Body of pancreas (tissue), 4 donors: ENCODE measurements around the gene TMEM132C. TPM values are rescaled to one million over a fixed set of nuclear protein-coding genes. Genes with fewer than 3 reads are reported as not detected.
"Not testable (repeated sequence)": the region's sequence is repeated elsewhere in the genome, so short reads cannot be mapped to it uniquely, and the experiment has no call there.

Experiments used
- ATAC-seq: fragments of 150-250 bp; one replicate; pipeline ENCODE4 v1.9.1; 2016
- DNase-seq, 4 donors: peaks; one replicate each; pipeline ENCODE4 v3.0.0-alpha.2; 2019
- H3K27ac ChIP-seq, 4 donors: fragments of 200-600 bp; sonication (generic); 1 replicate in 3 of 4; 2 replicates in 1 of 4; pipeline versions ENCODE4 v1.5.1 to v1.6.1; 2016 to 2019; ENCODE audit warnings: mild to moderate bottlenecking in 1 of 4, mixed read lengths in 1 of 4, moderate library complexity in 1 of 4
- H3K27me3 ChIP-seq, 2 donors: fragments of 200-600 bp; sonication (generic); one replicate each; pipeline ENCODE4 v1.6.0; 2016; ENCODE audit warnings: mild to moderate bottlenecking in 1 of 2
- H3K36me3 ChIP-seq, 2 donors: fragments of 200-600 bp; sonication (generic); replicated peaks in 1 of 2; 2 replicates each; pipeline ENCODE4 v1.5.1; 2016; ENCODE audit warnings: low read depth in 2 of 2; ENCODE audit not compliant: insufficient read depth in 1 of 2
- H3K4me1 ChIP-seq: fragments of 200-600 bp; sonication (generic); one replicate; pipeline ENCODE4 v1.6.0; 2016
- H3K4me3 ChIP-seq, 2 donors: fragments of 200-600 bp; sonication (generic); 1 replicate in 1 of 2; 2 replicates in 1 of 2; pipeline ENCODE4 v1.5.1; 2016 to 2019
- H3K9me3 ChIP-seq, 3 donors: fragments of 200-600 bp; sonication (generic); 1 replicate in 2 of 3; 2 replicates in 1 of 3; pipeline ENCODE4 v1.5.1; 2016
- POLR2A ChIP-seq, 3 donors: fragments of 450-650 bp; IDR thresholded peaks; one replicate each; pipeline ENCODE4 v1.6.1; 2016; ENCODE audit warnings: antibody characterized with exemption in 3 of 3, mild to moderate bottlenecking in 2 of 3
- WGBS, 2 donors: methylation state at CpG; one replicate each; pipeline ENCODE4 v1.1.5; 2017; 5-methylcytosine and 5-hydroxymethylcytosine counted together
- intact Hi-C: fragments of 100-400 bp; cut with DNase I; formaldehyde crosslinking; loops from one replicate; pipeline ENCODE4 v1.15.1; 2023
- total RNA-seq, 2 donors: library from RNA; depleted of rRNA; stranded (reverse); fragments of >200 nt; gene quantifications; one replicate each; pipeline ENCODE4 v1.1.0, GENCODE V29; 2016
- TF ChIP-seq, protein P1 (sequence below), 7 experiments: fragments of 450-650 bp in 4 of 7; fragments of 200-600 bp in 3 of 7; sonication (generic) in 3 of 7; IDR thresholded peaks; one replicate each; pipeline ENCODE4 v1.5.1; 2016 to 2019; ENCODE audit warnings: antibody characterized with exemption in 7 of 7

The TMEM132C gene
- total RNA-seq, 2 donors from 2014 or later: 4.4 to 8.2 TPM

DNA sequence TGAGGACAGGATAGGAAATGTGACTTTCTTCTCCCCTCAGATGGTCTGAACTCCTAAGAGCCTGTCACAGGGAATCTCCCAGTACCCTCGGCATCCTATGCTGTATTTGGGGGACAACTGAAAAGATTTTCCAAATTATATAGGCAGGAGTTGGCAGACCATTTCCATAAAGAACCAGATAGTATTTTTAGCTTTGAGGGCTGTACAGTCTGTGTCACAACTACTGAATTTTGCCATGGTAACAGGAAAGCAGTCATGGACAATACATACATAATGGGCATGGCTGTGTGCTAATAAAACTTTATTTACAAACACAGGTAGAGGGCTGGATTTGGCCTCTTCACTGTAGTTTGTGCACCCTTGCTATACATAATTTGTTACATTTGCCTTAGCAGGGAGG is 30.4 kb upstream of the TMEM132C start:
- no peak for TF ChIP-seq POLR2A (IDR thresholded peaks at IDR 0.05)
- TF ChIP-seq, protein P1, sequence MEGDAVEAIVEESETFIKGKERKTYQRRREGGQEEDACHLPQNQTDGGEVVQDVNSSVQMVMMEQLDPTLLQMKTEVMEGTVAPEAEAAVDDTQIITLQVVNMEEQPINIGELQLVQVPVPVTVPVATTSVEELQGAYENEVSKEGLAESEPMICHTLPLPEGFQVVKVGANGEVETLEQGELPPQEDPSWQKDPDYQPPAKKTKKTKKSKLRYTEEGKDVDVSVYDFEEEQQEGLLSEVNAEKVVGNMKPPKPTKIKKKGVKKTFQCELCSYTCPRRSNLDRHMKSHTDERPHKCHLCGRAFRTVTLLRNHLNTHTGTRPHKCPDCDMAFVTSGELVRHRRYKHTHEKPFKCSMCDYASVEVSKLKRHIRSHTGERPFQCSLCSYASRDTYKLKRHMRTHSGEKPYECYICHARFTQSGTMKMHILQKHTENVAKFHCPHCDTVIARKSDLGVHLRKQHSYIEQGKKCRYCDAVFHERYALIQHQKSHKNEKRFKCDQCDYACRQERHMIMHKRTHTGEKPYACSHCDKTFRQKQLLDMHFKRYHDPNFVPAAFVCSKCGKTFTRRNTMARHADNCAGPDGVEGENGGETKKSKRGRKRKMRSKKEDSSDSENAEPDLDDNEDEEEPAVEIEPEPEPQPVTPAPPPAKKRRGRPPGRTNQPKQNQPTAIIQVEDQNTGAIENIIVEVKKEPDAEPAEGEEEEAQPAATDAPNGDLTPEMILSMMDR (IDR thresholded peaks at IDR 0.05): no peak
- WGBS, 2 donors: 48 to 54% methylated on average over 1 of the region's 1 CpG

DNA sequence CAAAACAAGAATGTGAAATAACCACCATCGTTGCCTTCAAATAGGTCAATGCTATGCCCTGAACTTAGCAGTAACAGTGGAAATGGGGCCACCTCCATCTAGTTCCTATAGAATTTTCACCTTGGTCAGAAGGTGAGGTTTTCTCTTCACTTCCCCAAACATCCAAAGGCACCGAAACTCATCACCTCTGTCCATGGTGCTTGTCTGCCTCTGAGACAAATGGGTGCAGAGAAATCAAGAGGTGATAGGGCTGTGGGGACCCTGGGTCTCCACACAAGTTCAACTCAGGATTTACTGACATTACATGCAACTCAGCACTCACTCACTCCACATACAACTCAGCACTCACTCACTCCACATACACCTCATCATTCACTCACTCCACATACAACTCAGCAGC is 26.2 kb upstream of the TMEM132C start:
- Histone ChIP-seq H3K4me3 (no peak overlapping the region), H3K27ac (no peak overlapping the region), H3K27me3 (no peaks in the 10 kb centered on the region), H3K4me1 (no peaks in the 10 kb centered on the region), H3K36me3 (no peaks in the 10 kb centered on the region), H3K9me3 (no peaks in the 10 kb centered on the region)
- no peak for TF ChIP-seq POLR2A (IDR thresholded peaks at IDR 0.05)
- TF ChIP-seq, protein P1 (IDR thresholded peaks at IDR 0.05): no peak
- DNase-seq: no peak
- no peak for ATAC-seq
- intact Hi-C loops: no loop called here
- WGBS, 2 donors: 43 to 52% methylated on average over 2 of the region's 2 CpGs

More for the DNA sequence above, 30.4 kb upstream of the TMEM132C start:
- Histone ChIP-seq H3K4me3 (no peak overlapping the region), H3K4me1 (no peaks in the 10 kb centered on the region), H3K36me3 (no peaks in the 10 kb centered on the region), H3K27ac (no peak overlapping the region), H3K9me3 (no peaks in the 10 kb centered on the region), H3K27me3 (no peaks in the 10 kb centered on the region)
- DNase-seq (no peak), ATAC-seq (no peak)
- intact Hi-C loops: no loop called here

DNA sequence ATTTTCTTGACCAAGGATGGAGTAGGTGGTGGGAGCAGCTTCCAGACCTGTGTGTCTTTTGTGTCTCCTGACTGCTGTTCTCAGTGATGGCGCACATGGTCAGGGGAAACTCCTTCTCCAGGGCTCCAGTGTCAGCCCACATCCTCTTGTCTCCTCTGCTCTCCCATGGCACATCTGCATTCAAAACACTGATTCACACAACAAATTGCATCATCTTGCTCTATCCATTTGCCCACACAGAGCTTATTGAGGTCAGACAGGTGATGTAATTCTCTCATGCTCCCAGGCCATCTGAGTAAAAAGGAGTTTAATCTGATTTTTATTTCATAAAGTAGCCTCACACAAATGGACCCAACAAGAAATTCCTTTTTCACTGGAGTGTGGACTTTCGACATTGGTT is 21.8 kb upstream of the TMEM132C start:
- ATAC-seq: no peak

DNA sequence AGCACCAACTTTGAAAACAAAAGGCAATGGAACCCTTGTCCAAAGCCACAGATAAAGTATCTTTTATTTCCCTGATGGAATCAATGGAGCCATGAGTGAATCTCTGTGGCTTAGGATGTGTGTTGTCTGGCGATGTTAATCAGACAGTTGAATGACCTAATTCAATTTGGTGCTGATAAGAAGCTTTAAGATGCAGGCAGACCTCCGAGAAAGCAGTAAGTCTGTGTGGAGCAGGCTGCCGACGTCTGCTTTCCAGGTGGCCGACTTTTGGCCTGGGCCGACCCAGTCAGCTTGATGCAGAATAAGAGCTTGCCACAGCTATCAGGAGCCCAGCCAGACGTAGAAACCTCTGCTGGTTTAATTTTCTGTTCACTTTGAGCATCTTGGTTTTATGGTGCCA is 21.1 kb upstream of the TMEM132C start:
- intact Hi-C loops: no loop called here
- 32 to 52% methylated on average over 7 of the region's 7 CpGs for WGBS, 2 donors
- H3K27me3 ChIP-seq: no peaks in the 10 kb centered on the region
- DNase-seq: no peak
- H3K9me3 ChIP-seq: no peaks in the 10 kb centered on the region
- H3K4me1 ChIP-seq: no peaks in the 10 kb centered on the region
- TF ChIP-seq, protein P1 (IDR thresholded peaks at IDR 0.05): no peak
- no peak for TF ChIP-seq POLR2A (IDR thresholded peaks at IDR 0.05)
- no peak overlapping the region for H3K27ac ChIP-seq
- ATAC-seq: no peak
- H3K36me3 ChIP-seq: no peaks in the 10 kb centered on the region
- H3K4me3 ChIP-seq: no peak overlapping the region

More for the DNA sequence above, 21.8 kb upstream of the TMEM132C start:
- H3K27me3 ChIP-seq: no peaks in the 10 kb centered on the region
- no peak for DNase-seq
- no peaks in the 10 kb centered on the region for H3K9me3 ChIP-seq
- H3K4me1 ChIP-seq: no peaks in the 10 kb centered on the region
- no peaks in the 10 kb centered on the region for H3K36me3 ChIP-seq
- TF ChIP-seq POLR2A (IDR thresholded peaks at IDR 0.05): no peak
- TF ChIP-seq, protein P1 (IDR thresholded peaks at IDR 0.05): no peak
- no peak overlapping the region for H3K4me3 ChIP-seq
- WGBS, 2 donors: 85 to 95% methylated on average over 2 of the region's 2 CpGs
- no peak overlapping the region for H3K27ac ChIP-seq
- intact Hi-C loops: no loop called here

DNA sequence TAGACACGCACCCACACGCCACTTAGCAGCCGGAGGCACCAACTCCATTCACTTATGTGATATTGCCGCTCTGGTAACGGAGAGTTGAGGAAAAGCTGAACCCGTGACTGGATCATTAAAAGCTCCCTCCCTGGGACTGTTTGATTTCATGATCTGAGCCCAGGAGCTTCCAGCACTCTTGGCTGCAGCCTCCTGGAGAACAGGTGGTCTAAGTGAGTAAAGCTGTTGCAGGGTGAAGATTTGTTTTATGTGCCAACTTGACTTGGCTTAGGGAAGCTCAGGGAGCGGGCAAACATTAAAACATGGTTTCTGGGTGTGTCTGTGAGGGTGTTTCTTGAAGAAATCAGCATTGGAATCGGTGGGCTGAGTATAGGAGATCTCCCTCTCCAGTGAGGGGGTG is 16.9 kb upstream of the TMEM132C start:
- intact Hi-C loops: loop anchor here (10.0 kb wide), 1 partner anchor 1665 kb away; no protein-coding TSS in a partner anchor
- TF ChIP-seq POLR2A (IDR thresholded peaks at IDR 0.05): no peak
- TF ChIP-seq, protein P1 (IDR thresholded peaks at IDR 0.05): no peak
- DNase-seq (no peak), ATAC-seq (no peak)
- no peak overlapping the region for H3K27ac ChIP-seq
- H3K4me3 ChIP-seq: no peak overlapping the region
- no peaks in the 10 kb centered on the region for H3K9me3 ChIP-seq
- no peaks in the 10 kb centered on the region for H3K4me1 ChIP-seq
- no peaks in the 10 kb centered on the region for H3K36me3 ChIP-seq
- no peaks in the 10 kb centered on the region for H3K27me3 ChIP-seq
- WGBS, 2 donors: 61 to 75% methylated on average over 8 of the region's 8 CpGs

DNA sequence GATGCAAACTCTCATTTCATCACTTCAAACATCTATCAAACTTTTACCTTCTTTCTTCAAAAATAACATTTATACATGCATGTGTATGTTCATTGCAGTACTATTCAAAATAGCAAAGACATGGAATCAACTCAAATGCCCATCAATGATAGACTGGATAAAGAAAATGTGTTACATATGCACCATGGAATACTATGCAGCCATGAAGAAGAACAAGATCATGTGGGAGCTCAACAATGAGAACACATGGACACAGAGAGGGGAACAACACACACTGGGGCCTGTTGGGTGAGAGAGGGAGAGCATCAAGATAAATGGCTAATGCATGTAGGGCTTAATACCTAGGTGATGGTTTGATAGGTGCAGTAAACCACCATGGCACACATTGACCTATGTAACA is 13.1 kb upstream of the TMEM132C start:
- intact Hi-C loops: loop anchor here (10.0 kb wide), 1 partner anchor 1661 kb away; no protein-coding TSS in a partner anchor
- not testable (repeated sequence) for H3K27me3 ChIP-seq, H3K9me3 ChIP-seq, H3K4me3 ChIP-seq, H3K4me1 ChIP-seq, H3K27ac ChIP-seq, H3K36me3 ChIP-seq, ATAC-seq, DNase-seq
